HG03280 (cell line): Measurements from ENCODE around the gene POLDIP2.

Experiments used
- ATAC-seq: cut with Tn5 transposase; IDR thresholded peaks from one replicate; pipeline ENCODE4 v1.9.1; 2021; ENCODE audit warnings: mild to moderate bottlenecking, moderate library complexity; ENCODE audit not compliant: unreplicated experiment

POLDIP2 gene, protein sequence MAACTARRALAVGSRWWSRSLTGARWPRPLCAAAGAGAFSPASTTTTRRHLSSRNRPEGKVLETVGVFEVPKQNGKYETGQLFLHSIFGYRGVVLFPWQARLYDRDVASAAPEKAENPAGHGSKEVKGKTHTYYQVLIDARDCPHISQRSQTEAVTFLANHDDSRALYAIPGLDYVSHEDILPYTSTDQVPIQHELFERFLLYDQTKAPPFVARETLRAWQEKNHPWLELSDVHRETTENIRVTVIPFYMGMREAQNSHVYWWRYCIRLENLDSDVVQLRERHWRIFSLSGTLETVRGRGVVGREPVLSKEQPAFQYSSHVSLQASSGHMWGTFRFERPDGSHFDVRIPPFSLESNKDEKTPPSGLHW

DNA sequence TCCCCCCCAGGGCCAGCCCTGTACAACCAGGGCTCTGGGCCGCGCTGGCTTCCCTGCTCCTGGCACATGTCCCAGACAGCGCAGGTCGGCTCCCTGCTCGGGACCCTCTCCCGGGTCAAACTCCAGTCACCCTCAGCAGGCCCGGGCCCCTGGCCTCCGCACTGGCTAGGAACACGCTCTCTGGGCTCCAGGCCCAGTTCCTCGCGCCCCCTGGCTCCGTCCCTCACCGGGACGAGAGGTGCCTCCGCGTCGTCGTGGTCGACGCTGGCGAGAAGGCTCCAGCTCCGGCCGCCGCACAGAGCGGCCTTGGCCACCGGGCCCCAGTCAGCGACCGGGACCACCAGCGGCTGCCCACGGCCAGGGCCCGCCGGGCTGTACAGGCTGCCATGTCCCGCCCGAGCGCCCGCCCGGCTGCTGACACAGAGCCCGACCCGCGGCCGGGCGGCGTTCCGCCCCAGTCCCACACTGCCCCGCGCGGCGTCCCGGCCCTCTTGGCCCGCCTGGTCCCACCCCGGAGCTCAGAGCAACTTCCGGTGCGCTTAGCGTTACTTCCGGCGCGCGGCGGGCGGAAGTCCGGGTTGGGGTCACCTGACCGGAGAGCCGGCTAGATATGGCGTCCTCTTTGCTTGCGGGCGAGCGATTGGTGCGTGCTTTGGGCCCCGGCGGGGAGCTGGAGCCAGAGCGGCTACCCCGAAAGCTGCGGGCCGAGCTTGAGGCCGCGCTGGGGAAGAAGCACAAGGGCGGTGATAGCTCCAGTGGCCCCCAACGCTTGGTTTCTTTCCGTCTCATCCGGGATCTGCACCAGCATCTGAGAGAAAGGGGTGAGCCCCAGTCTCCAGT, at the start of gene POLDIP2:
Gene POLDIP2 (minus strand): TSS at position 467 of the 840 bp plus-strand sequence. CDS start 79 bp downstream, at position 388.
- ATAC-seq, result peak; percentile 96

DNA sequence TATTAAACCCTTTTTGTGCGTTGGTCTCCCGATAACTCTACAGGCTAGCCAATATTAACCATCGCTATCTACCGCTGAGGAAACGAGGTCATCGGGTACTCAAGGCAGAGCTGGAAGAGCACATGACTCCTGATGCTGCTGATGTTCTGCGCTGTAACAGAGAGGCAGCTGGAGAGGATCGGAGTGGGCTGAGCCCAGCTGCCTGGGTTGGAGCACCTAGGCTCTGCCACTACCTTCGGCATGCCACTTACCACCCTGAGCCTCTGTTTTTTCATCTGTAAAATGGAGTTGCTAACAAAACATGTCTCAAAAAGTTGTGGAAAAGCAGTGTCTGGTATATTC, 49.1 kb upstream of the POLDIP2 start:
- no peak for ATAC-seq

DNA sequence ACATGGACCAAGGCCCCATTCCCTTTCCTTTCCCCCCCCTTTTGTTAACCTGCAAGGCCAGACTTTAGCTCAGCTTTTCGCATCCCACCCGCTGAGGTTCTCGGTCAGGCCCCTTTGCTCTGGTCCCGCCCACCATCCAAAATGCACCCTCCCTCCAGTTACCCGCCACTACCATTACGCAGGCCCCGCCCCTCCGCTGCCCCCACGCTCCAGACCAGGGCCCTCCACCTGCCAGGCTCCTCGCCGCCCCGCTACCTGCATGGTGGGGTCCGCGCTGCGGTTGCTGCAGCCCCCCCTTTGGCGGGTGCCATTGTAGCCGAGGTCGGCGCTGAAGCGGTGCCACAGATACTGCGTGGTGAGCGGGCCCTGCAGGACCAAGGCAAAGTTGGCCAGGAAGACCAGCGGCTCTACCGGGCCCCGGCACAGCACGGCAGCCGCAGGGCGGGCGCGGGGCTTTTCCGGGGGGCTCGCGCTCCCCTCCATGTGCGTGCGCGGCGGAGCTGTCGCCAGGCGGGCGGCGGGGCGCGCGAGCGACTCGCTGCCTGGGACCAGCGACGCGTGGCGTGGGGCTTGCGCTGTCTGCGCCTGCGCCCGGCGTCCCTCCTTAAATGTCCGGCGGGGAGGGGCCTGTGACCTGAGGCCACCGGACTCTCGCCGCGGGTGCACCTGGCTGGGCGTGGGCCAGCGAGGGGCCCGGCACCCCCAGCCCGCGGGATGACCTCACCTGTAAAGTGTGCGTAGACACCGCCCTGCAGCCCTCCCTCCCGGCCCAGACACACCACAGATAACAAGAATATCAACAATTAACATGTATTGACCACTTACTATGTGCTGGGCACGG, 48.5 kb upstream of the POLDIP2 start, which contains the start of gene SLC46A1:
Gene SLC46A1 (minus strand): TSS at position 581 of the 841 bp plus-strand sequence. CDS start 98 bp downstream, at position 483.
- ATAC-seq, result no peak

DNA sequence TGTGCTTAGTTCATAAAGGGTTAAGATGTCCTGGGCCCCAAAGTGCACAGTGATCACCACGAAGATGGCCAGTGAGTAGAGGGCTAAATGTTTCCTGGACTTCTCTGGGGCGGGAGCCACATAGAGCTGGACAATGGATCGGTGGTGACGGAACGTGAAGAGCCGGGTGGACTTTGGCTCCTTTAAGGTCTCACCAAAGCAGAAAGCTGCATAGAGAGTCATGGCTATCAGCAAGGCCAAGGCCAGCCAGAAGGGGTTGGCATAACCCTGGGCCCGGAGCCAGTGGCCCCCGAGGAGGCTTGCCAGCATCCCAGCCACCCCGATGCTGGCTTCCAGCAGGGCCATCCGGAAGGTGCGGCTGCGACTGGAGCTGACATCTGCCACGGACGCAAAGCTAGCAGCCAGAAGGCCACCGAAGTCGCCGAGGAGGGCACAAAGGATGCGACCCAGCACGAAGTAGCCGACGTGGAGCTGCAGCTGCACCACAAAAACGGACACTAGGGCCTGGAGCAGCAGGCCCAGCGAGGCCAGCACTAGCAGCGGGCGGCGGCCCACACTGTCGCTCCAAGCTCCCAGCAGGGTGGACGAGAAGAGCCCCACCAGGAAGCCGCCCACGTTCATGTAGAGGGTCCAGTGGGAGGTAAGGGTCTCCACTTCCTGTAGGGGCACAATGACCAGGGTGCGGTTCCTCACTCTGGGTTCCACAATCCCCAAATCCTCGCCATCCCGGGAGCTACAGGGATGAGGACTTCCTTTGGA, 47.7 kb upstream of the POLDIP2 start:
- no peak for ATAC-seq

DNA sequence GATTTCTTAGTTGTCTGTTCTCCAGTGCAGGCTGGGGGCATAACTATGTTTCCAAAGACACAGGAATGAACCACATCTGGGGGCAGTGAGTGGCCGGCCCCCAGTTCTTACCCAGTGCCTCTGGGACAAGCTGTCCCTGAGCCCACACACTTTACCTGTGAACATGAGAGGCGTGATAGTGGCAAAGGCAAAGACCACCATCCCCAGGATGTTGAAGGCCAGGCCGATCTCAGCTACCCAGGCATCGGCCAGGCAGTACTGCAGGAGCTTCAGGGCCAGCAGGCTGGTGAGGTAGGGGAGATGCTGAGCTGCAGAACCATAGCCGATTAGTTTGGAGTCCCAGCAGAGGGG, 47.1 kb upstream of the POLDIP2 start:
- no peak for ATAC-seq

DNA sequence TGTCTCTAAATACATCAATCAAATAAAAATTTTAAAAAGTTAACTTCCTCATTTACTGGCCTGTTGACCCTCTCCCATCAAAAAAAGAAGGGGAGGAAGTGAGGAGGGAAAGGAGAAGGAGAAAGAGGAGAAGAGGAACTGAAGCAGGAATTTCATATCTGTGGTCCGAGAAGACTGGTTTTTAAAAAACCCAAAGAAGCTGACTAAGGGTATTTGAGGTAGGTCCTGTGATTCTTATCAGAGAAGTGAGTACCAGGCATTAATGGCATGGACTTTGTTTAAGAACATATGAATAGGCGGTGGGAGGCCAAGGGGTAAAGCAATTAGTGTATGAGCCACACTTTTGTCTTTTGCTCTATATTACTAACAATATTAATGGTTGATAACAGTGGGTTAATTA, 46.7 kb upstream of the POLDIP2 start:
- no peak for ATAC-seq

DNA sequence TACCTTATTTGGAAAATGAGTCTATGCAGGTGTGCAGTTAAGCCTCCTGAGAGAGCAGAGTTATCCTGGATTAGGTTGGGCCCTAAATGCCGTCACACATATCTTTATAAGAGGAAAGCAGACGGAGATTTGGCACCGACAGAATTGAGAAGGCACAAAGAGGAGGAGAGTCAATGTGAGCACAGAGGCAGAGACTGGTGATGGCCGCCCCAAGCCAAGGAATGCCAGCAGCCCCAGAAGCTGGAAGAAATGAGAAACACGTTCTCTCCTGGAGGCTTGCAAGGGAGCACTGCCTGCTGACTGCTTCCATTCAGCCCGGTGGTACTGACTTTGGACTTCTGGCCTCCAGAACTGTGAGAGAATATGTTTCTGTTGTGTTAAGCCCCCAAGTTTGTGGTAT, 45.5 kb upstream of the POLDIP2 start:
- ATAC-seq, result no peak

DNA sequence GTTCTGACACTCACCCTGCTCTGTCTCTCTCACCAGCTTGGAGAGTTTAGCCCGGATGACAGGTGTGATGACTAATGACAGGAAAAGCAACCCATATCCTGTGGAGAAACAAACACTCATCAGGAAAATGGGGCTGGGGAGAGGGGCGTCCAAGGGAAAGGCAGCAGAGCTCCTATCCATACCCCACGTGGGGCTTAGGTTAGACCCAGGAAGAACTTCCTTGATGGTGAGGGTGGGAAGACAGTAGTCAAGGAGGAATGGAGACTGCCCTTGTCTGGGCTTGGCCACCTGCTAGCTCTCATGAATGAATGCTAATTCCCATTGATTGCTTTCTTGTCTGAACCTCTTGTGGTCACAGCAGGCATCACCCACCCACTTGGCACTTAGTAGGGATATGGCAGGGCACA, 44.9 kb upstream of the POLDIP2 start:
- ATAC-seq, result no peak

DNA sequence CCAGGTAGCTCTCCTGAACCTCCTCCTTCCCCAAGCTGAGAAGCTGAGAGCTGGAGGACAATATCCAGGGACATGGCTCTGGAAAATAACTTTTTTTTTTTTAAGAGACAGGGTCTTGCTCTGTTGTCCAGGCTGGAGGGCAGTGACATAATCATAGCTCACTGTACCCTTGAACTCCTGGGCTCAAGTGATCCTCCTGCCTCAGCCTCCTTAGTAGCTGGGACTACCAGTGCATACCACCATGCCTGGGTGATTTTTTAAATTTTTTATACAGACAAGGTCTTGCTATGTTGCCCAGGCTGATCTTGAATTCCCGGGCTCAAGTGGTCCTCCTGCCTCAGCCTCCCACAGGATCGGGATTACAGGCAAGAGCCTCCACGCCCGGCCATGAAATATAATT, 42.5 kb upstream of the POLDIP2 start:
- no peak for ATAC-seq

DNA sequence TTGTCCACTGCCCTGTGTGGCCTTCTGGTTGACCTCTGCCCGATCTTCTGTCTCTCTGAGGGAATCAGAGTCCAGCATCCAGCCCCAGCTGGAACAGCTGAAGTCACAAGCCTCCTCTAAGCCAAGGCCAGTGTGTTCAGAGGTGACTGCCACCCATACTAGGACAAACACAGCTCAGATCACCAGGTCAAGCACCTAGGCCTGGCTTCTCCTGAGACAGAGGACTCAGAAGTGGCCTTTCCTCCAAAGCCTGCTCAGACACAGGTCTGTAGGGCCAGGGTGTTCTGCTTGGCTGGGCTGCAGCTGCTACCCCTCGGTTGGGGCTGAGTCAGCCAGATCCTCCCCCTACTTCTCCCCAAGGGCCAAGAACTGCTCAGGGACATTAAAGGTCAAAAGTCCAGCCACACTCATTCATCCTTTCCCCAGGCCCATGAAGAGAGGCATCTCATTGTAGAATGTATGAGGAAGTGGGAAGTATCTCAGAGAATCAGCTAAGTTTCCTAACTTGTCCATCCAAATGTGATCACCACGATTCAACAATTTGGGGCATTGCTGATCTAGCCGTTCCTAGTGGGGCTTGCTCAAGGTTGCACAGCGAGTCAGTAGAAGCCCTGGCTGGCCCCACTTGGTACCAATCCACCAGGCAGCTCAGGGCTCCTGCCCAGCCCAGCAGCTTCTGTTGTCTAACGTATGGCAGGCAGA, 41.1 kb upstream of the POLDIP2 start:
- no peak for ATAC-seq

DNA sequence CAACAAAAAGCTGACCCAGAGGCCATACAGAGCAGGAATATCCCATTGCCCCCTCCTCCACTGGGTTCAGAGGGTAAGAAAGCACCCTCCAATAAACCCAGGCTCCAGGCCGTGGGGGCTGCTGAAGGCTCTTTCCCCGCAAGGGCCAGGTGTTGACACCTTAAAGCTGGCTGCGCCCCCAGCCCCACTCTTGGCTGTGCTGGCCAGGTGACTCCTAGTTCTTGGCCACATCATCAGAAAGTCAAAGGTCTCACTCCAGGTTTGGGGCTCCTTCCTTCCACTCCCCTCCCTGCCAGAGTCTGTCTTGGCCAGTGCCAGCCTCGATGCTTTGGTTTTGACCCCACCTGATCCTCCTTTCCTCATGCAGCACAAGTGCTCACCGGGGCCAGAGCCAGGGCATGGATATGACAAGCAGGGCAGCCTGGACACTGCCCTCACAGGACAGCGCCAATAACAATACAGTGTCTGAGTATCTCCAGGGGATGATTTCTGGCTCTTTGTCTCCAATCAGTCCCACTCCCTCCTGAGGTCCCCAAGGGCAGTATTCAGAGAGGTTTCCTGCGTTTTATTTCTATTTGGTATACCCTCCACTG, 40.5 kb upstream of the POLDIP2 start:
- ATAC-seq, result no peak

DNA sequence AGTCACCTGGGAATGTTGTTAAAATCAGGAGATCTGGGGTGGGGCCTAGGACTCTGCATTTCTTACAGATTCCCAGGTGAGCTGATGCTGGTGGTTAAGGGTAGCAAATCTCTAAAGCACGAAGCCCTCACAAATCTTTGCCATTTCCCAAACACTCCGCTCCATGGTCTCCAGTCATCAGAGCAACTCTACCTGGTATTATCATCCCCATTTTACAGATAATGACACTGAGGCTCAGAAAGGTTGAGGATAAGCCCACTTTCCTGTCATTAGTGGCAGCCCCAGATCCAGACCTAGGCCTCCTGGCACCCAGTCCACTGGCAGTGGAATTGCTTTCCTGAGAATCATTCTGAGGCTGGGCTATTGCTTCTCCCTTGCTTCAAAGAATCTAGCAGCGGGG, 39.9 kb upstream of the POLDIP2 start:
- ATAC-seq, result no peak

DNA sequence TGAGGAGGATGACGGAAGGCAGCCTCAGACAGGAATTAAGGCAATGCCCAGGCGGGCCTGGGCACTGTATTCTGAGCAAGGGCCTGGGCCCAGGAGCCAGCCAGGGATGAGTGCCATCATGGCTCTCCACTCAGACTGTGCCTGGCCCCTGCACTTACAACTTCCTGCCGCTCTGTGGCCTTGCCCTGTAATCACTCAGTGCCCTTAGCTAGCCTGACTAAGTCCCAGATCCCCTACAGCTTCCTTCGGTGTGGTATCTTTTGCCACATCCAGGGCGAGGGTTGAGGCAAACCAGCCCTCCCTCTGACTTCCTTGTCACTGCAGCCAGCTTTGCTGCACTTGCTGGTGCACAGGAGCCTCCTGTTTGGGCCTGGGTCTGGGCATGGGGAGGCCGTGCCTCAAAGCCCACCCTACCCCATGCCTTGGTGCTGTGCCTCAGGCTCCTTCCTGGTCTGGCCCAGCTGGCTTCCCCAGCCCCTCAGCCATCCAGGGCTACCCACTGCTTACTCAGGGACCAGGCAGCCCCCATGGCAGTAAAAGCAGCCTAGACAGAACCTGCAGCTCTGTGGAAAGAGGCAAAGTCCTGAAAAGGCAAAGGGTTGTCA, 39.4 kb upstream of the POLDIP2 start:
- ATAC-seq, result no peak

DNA sequence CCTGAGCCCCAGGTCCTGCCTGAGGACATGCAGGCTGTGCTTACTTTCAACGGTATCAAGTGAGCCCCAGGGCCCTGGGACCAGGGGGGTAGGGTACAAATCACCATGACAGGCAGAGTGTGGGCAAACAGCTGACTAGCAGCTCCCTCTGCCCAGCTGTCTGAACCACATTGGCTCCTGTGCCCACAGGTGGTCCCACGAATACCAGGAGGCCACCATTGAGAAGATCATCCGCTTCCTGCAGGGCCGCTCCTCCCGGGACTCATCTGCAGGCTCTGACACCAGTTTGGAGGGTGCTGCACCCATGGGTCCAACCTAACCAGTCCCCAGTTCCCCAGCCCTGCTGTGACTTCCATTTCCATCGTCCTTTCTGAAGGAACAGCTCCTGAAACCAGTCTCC, 38.6 kb upstream of the POLDIP2 start:
- ATAC-seq, result no peak

DNA sequence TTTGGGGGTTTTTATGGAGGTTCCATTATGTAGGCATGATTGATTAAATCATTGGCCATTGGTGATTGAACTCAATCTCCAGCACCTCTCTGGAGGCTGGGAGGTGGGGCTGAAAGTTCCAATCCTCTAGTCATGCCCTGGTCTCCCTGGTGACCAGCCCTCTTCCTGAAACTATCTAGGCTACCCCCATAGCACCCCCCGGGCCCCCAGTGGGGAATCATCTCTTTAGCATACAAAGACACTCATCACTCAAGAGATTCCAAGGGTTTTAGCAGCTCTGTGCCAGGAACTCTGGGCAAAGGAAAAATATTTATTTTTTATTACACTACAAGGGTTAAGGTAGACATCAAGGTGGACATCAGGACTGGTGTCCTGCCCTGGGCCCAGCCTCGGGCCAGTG, 38.1 kb upstream of the POLDIP2 start:
- no peak for ATAC-seq

DNA sequence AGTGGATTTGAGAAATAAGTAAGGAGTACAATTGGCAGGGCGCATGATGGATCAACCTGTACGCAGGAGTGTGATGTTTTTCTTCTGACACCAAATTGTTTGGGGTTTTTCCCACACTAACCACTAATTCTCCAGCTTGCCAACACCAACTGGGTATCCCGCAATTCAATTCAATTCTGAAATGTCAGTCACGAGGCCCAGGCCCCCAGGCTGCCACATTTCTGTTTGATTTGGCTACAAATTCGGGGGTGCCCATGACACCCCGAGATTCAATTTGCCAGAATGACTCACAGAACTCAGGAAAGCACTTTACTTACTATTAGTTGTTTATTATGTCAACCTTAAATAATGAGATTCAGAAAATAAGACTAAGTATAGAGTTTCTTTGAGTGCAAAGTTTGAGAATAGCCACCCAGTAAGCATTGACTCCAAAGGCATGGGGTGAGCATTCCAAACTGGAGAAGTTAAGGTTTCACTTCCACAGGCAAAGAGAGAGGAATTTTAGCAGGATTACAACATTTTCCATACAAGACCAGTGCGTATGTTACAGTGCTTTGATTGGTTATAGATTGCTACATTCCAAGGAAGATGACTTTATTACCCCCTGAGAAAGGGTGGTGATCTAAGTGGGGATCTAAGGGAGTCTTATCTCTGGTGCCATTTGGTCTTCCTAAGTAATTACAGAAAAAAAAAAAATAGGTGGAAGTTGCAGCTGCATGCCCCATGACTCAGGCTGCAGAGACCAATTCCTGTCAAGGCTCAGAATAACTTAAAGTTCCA, 37.2 kb upstream of the POLDIP2 start:
- no peak for ATAC-seq

DNA sequence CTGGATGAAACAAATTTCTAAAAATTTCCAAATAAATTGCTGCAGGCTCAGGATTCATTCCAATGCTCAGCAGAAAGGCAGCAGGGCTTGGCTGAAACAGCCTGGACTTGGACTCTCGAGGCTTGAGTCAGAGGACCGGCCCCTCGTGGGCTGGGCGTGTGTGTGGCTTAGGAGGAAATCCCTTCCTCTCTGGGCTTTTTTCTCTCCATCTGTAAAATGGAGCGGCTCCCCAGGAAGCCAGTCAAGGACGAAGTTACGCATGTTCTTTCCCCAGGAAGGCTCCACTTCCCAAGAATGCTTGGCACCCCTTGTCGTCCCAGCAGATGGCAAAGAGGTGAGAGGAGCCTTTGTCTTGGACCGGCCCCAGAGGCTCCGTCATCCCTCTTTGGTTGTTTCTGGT, 35.2 kb upstream of the POLDIP2 start:
- no peak for ATAC-seq

DNA sequence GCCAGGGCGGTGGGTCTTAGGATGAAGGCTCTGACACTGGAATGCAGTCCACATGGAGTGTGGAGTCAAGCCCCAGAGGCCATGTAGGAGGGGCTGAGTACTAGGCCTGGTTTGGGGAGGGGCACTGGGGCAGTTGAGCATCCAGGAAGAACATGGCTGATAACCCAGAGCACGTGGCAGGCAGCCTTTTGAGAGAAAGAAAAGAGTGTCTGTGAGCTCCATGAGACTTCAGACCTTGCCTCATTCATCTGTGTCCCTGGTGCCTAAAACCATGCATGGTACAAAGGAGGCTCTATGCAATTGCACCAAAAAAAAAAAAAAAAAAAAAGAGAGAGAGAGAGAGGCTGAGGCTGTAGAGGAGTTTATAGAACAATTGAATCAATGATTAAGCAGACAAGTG, 34.1 kb upstream of the POLDIP2 start:
- no peak for ATAC-seq
